IMR-90 (cell line): ENCODE measurements around the gene POLR1G. TPM values are rescaled to one million over a fixed set of nuclear protein-coding genes. Genes with fewer than 3 reads are reported as not detected.

ENCODE experiments used
- ATAC-seq: fragments of 200-7000 bp; cut with Tn5 transposase; 2 replicates; pipeline ENCODE4 v1.9.1; 2020; ENCODE audit warnings: low read depth, mild to moderate bottlenecking, moderate library complexity
- BruUV-seq: library from RNA; stranded (reverse); fragments of 400-500 nt; replicated peaks from 2 replicates; lab custom pipeline; 2021; lab: Mats Ljungman, UMichigan
- CTCF ChIA-PET: fragments of 300-600 bp; formaldehyde crosslinking; extraction: SDS; loops from one replicate; lab custom pipeline; 2021; ENCODE audit warnings: antibody characterized with exemption; lab: Yijun Ruan, JAX
- POLR2A ChIA-PET: fragments of 300-600 bp; sonication (Branson Sonifier 250); formaldehyde crosslinking; loops from one replicate; lab custom pipeline; 2022; ENCODE audit warnings: antibody characterized with exemption; ENCODE audit not compliant: unreplicated experiment; lab: Charles Lee
- DNase-seq: peaks from one replicate; pipeline ENCODE4 v3.0.0; 2013
- H2AFZ ChIP-seq: replicated peaks from 2 replicates; pipeline ENCODE3; 2013; ENCODE audit warnings: low read length, mild to moderate bottlenecking; ENCODE audit not compliant: poor library complexity
- H2AK5ac ChIP-seq: 2 replicates; pipeline ENCODE4 v1.6.1; 2013; ENCODE audit warnings: low read depth, low read length, inconsistent platforms
- H2AK9ac ChIP-seq: replicated peaks from 2 replicates; pipeline ENCODE3; 2013; ENCODE audit warnings: mild to moderate bottlenecking, low read depth, low read length, moderate library complexity; ENCODE audit not compliant: poor library complexity
- H2BK120ac ChIP-seq: 2 replicates; pipeline ENCODE4 v1.6.1; 2013; ENCODE audit warnings: low read depth, low read length, inconsistent platforms
- H2BK15ac ChIP-seq: 3 replicates; pipeline ENCODE4 v1.6.1; 2013; ENCODE audit warnings: low read depth, low read length, inconsistent platforms
- H2BK20ac ChIP-seq: 2 replicates; pipeline ENCODE4 v1.6.1; 2013; ENCODE audit warnings: low read depth, mild to moderate bottlenecking, inconsistent platforms, low read length, moderate library complexity
- H2BK5ac ChIP-seq: 2 replicates; pipeline ENCODE4 v1.6.1; 2013; ENCODE audit warnings: mild to moderate bottlenecking, low read depth, low read length, inconsistent platforms; ENCODE audit not compliant: poor library complexity, severe bottlenecking
- H3K14ac ChIP-seq: replicated peaks from 2 replicates; pipeline ENCODE4 v1.6.1; 2013; ENCODE audit warnings: low read depth, low read length, inconsistent platforms
- H3K18ac ChIP-seq: 2 replicates; pipeline ENCODE4 v1.6.1; 2013; ENCODE audit warnings: low read depth, low read length, control low read depth
- H3K23ac ChIP-seq: 2 replicates; pipeline ENCODE4 v1.6.1; 2013; ENCODE audit warnings: low read depth, low read length, inconsistent platforms
- H3K27ac ChIP-seq: 2 replicates; pipeline ENCODE4 v1.5.1; 2013; ENCODE audit warnings: mild to moderate bottlenecking, control low read depth, low read length; ENCODE audit not compliant: insufficient read depth
- H3K27me3 ChIP-seq: 2 replicates; pipeline ENCODE4 v1.6.1; 2013; ENCODE audit warnings: low read length; ENCODE audit not compliant: control insufficient read depth, insufficient read depth
- H3K36me3 ChIP-seq: 2 replicates; pipeline ENCODE4 v1.6.1; 2013; ENCODE audit warnings: low read length, mixed read lengths; ENCODE audit not compliant: control insufficient read depth, insufficient read depth
- H3K4ac ChIP-seq: 2 replicates; pipeline ENCODE4 v1.6.1; 2013; ENCODE audit warnings: low read depth, low read length, inconsistent platforms
- H3K4me1 ChIP-seq: 2 replicates; pipeline ENCODE4 v1.6.1; 2013; ENCODE audit warnings: low read length, mixed read lengths; ENCODE audit not compliant: control insufficient read depth, insufficient read depth
- H3K4me2 ChIP-seq: 2 replicates; pipeline ENCODE4 v1.6.1; 2013; ENCODE audit warnings: low read depth, mild to moderate bottlenecking, control low read depth, low read length, moderate library complexity
- H3K4me3 ChIP-seq: 2 replicates; pipeline ENCODE4 v1.5.1; 2013; ENCODE audit warnings: low read depth, mild to moderate bottlenecking, control low read depth, low read length, moderate library complexity; ENCODE audit not compliant: insufficient read depth
- H3K56ac ChIP-seq: 2 replicates; pipeline ENCODE4 v1.6.1; 2013; ENCODE audit warnings: low read length, inconsistent platforms; ENCODE audit not compliant: insufficient read depth; ENCODE audit errors: extremely low read depth
- H3K79me1 ChIP-seq, 2 experiments: 2 replicates each; pipeline ENCODE4 v1.6.1; 2013; ENCODE audit warnings: low read length in 2 of 2, inconsistent platforms in 1 of 2, low read depth in 1 of 2
- H3K9ac ChIP-seq: 2 replicates; pipeline ENCODE4 v1.6.1; 2013; ENCODE audit warnings: low read depth, low read length, control low read depth
- H3K9me1 ChIP-seq: 2 replicates; pipeline ENCODE4 v1.6.1; 2013; ENCODE audit warnings: low read length, inconsistent platforms; ENCODE audit not compliant: insufficient read depth
- H3K9me3 ChIP-seq: 2 replicates; pipeline ENCODE4 v1.6.1; 2013; ENCODE audit warnings: low read length; ENCODE audit not compliant: control insufficient read depth, insufficient read depth
- H4K20me1 ChIP-seq: 2 replicates; pipeline ENCODE4 v1.6.1; 2013; ENCODE audit warnings: low read length, inconsistent platforms; ENCODE audit not compliant: insufficient read depth
- H4K5ac ChIP-seq: 2 replicates; pipeline ENCODE4 v1.6.1; 2013; ENCODE audit warnings: mild to moderate bottlenecking, low read depth, low read length, control low read depth
- H4K8ac ChIP-seq, 2 experiments: 2 replicates each; pipeline ENCODE4 v1.6.1; 2013; ENCODE audit warnings: low read depth in 2 of 2, low read length in 2 of 2, control low read depth in 1 of 2, inconsistent platforms in 1 of 2
- H4K91ac ChIP-seq: 2 replicates; pipeline ENCODE4 v1.6.1; 2013; ENCODE audit warnings: low read depth, low read length, inconsistent platforms; ENCODE audit not compliant: insufficient read depth
- BHLHE40 ChIP-seq: fragments of 150-350 bp; IDR thresholded peaks from 2 replicates; pipeline ENCODE4 v1.6.1; 2016; ENCODE audit warnings: mild to moderate bottlenecking, low read depth, low read length
- CEBPB ChIP-seq: IDR thresholded peaks from 2 replicates; pipeline ENCODE4 v1.6.1; 2012; ENCODE audit warnings: low read depth, low read length, improper control_type of control experiment
- FOS ChIP-seq: fragments of 150-350 bp; IDR thresholded peaks from 2 replicates; pipeline ENCODE4 v1.6.1; 2016; ENCODE audit warnings: low read depth, low read length
- MAZ ChIP-seq: IDR thresholded peaks from 2 replicates; pipeline ENCODE4 v1.6.1; 2012; ENCODE audit warnings: low read depth, mild to moderate bottlenecking, low read length, improper control_type of control experiment, moderate library complexity, borderline replicate concordance
- MXI1 ChIP-seq: IDR thresholded peaks from 2 replicates; pipeline ENCODE4 v1.6.1; 2012; ENCODE audit warnings: low read depth, mild to moderate bottlenecking, low read length, moderate library complexity, borderline replicate concordance
- NFE2L2 ChIP-seq: fragments of 150-350 bp; IDR thresholded peaks from 2 replicates; pipeline ENCODE4 v1.6.1; 2016; ENCODE audit warnings: low read depth, mild to moderate bottlenecking, low read length
- POLR2A ChIP-seq: IDR thresholded peaks from 2 replicates; pipeline ENCODE4 v1.6.1; 2012; ENCODE audit warnings: mild to moderate bottlenecking, low read depth, low read length
- RAD21 ChIP-seq: IDR thresholded peaks from 2 replicates; pipeline ENCODE4 v1.6.1; 2012; ENCODE audit warnings: low read length, improper control_type of control experiment
- RCOR1 ChIP-seq: IDR thresholded peaks from 2 replicates; pipeline ENCODE4 v1.6.1; 2012; ENCODE audit warnings: mild to moderate bottlenecking, low read length, improper control_type of control experiment; ENCODE audit not compliant: insufficient replicate concordance
- RFX5 ChIP-seq: IDR thresholded peaks from 2 replicates; pipeline ENCODE4 v1.8.0; 2012; ENCODE audit warnings: low read depth, mild to moderate bottlenecking, low read length, moderate library complexity
- SMC3 ChIP-seq: fragments of 150-350 bp; IDR thresholded peaks from 2 replicates; pipeline ENCODE4 v1.6.1; 2016; ENCODE audit warnings: low read depth, mild to moderate bottlenecking, antibody characterized with exemption, low read length, moderate library complexity
- WGBS, 2 experiments: methylation state at CpG; one replicate each; pipeline versions ENCODE4 v1.1.5 to v1.1.7; 2013; ENCODE audit warnings: missing lambda C conversion rate in 2 of 2; ENCODE audit not compliant: insufficient read length in 1 of 2; ENCODE audit errors: extremely low coverage in 2 of 2; 5-methylcytosine and 5-hydroxymethylcytosine counted together
- dilution Hi-C: fragments of 300-500 bp; cut with HindIII; formaldehyde crosslinking; loops from one replicate; pipeline ENCODE4 v1.14.3; 2018; ENCODE audit warnings: low sequenced_read_pairs; ENCODE audit not compliant: unreplicated experiment
- in situ Hi-C: fragments of 300-500 bp; cut with MboI; formaldehyde crosslinking; loops from 3 replicates; pipeline ENCODE4 v1.14.3; 2019; ENCODE audit warnings: low sequenced_read_pairs, inconsistent platforms, mixed read lengths
- intact Hi-C: fragments of 100-400 bp; cut with micrococcal nuclease; formaldehyde crosslinking; loops from 2 replicates; pipeline ENCODE4 v1.10.0; 2022
- polyA plus RNA-seq, 3 experiments: library from polyadenylated mRNA; depleted of rRNA; stranded (reverse); fragments of >200 nt; gene quantifications; 2 replicates each; pipeline ENCODE4 v1.2.3, GENCODE V29; 2012; ENCODE audit warnings: low replicate concordance in 1 of 3
- total RNA-seq: library from RNA; depleted of rRNA; stranded (reverse); fragments of >200 nt; gene quantifications from 2 replicates; pipeline ENCODE4 v1.2.3, GENCODE V29; 2012
- TF ChIP-seq, protein P1 (sequence below): conservative IDR thresholded peaks from 2 replicates; pipeline ENCODE4 v1.5.1; 2012; ENCODE audit warnings: mild to moderate bottlenecking, low read depth, low read length, improper control_type of control experiment
- TF ChIP-seq, protein P2 (sequence below): fragments of 150-350 bp; IDR thresholded peaks from 2 replicates; pipeline ENCODE4 v1.6.1; 2017; ENCODE audit warnings: mild to moderate bottlenecking, antibody characterized with exemption, low read length, low read depth
- TF ChIP-seq, protein P3 (sequence below): fragments of 150-350 bp; IDR thresholded peaks from 2 replicates; pipeline ENCODE4 v1.6.1; 2016; ENCODE audit warnings: low read depth, mild to moderate bottlenecking, low read length, moderate library complexity, borderline replicate concordance

The POLR1G gene
- total and polyA plus RNA-seq, 2 of the 4 experiments (the other 2 are of a cell fraction): 8.0 to 12.5 TPM

DNA sequence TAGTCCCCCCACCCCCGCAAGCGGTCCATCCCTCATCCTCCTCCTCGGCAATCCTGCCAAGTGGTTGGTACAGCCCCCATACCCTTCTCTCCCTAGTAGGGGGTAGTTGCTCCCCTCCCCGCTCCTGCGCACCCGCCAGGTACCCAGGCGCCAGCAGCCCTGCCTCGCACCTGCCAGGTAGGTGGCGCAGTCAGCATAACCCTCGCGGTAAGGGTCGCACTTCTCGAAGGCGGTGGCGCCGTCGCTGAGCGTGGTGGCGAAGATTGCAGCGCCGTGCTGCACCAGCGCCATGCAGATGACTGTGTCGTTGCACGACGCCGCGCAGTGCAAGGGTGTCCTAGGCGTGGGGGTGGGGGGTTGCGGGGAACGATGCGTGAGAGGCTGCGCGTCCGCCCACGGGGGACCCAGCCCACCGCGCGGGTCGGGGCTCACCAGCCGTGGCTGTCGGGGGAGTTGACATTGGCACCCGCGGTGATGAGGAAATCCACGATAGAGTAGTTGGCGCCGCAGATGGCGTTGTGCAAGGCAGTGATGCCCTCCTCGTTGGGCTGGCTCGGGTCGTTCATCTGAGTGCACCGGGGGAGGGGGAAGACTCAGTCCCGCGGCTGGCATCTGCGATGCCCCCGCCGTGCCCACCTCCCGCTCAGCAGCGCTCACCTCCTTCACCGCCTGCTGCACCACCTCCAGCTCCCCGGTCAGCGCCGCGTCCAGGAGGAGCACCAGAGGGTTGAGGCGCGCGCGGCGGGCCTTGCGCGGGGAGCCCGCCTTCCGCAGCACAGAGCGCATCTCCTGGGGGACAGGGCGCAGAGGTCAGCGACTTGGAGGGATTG lies 20.8 kb upstream of the POLR1G start:
- H3K4me2 ChIP-seq: peak overlapping the region; percentile 31; the same call in 1 of the 2 replicates
- TF ChIP-seq, protein P1, sequence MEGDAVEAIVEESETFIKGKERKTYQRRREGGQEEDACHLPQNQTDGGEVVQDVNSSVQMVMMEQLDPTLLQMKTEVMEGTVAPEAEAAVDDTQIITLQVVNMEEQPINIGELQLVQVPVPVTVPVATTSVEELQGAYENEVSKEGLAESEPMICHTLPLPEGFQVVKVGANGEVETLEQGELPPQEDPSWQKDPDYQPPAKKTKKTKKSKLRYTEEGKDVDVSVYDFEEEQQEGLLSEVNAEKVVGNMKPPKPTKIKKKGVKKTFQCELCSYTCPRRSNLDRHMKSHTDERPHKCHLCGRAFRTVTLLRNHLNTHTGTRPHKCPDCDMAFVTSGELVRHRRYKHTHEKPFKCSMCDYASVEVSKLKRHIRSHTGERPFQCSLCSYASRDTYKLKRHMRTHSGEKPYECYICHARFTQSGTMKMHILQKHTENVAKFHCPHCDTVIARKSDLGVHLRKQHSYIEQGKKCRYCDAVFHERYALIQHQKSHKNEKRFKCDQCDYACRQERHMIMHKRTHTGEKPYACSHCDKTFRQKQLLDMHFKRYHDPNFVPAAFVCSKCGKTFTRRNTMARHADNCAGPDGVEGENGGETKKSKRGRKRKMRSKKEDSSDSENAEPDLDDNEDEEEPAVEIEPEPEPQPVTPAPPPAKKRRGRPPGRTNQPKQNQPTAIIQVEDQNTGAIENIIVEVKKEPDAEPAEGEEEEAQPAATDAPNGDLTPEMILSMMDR: no peak
- TF ChIP-seq, protein P2, sequence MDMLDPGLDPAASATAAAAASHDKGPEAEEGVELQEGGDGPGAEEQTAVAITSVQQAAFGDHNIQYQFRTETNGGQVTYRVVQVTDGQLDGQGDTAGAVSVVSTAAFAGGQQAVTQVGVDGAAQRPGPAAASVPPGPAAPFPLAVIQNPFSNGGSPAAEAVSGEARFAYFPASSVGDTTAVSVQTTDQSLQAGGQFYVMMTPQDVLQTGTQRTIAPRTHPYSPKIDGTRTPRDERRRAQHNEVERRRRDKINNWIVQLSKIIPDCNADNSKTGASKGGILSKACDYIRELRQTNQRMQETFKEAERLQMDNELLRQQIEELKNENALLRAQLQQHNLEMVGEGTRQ: no peak
- no peak for TF ChIP-seq MXI1
- no peak for TF ChIP-seq SMC3
- TF ChIP-seq BHLHE40: no peak
- no peak for TF ChIP-seq FOS
- TF ChIP-seq NFE2L2: no peak
- no peak for TF ChIP-seq RAD21
- TF ChIP-seq RCOR1: no peak
- TF ChIP-seq CEBPB: no peak
- TF ChIP-seq, protein P3, sequence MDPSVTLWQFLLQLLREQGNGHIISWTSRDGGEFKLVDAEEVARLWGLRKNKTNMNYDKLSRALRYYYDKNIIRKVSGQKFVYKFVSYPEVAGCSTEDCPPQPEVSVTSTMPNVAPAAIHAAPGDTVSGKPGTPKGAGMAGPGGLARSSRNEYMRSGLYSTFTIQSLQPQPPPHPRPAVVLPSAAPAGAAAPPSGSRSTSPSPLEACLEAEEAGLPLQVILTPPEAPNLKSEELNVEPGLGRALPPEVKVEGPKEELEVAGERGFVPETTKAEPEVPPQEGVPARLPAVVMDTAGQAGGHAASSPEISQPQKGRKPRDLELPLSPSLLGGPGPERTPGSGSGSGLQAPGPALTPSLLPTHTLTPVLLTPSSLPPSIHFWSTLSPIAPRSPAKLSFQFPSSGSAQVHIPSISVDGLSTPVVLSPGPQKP: no peak
- no peak for TF ChIP-seq POLR2A
- no peak for TF ChIP-seq MAZ
- TF ChIP-seq RFX5: no peak

More for the DNA sequence above, 20.8 kb upstream of the POLR1G start:
- H3K36me3 ChIP-seq: no peaks in the 10 kb centered on the region; the same call in 1 of the 2 replicates
- no peak overlapping the region for H4K91ac ChIP-seq
- H3K9me1 ChIP-seq: 0 out of 2 replicates have a peak, but pooled peaks cover 4% of the 10 kb centered on the region
- no peak overlapping the region for H2BK5ac ChIP-seq
- no peak overlapping the region for H3K4me3 ChIP-seq
- no peak overlapping the region for H4K8ac ChIP-seq
- no peak overlapping the region for H4K5ac ChIP-seq
- 0 out of 2 replicates have a peak overlapping the region, but pooled peaks have one; percentile 23 for H3K14ac ChIP-seq
- H2AK9ac ChIP-seq: no peak overlapping the region
- DNase-seq (no peak), ATAC-seq (peak; percentile 35; the same call in 1 of the 2 replicates)
- no peak overlapping the region for H3K23ac ChIP-seq
- no peak overlapping the region for H2BK20ac ChIP-seq
- no peak overlapping the region for H3K56ac ChIP-seq
- no peak overlapping the region for H2BK15ac ChIP-seq
- BruUV-seq: no TSS peak
- POLR2A ChIA-PET: no interaction called here
- H3K79me1 ChIP-seq: no peaks in the 10 kb centered on the region
- no peak overlapping the region for H3K9ac ChIP-seq
- H4K20me1 ChIP-seq: no peaks in the 10 kb centered on the region
- intact Hi-C loops: no loop called here
- no peak overlapping the region for H3K4ac ChIP-seq
- dilution Hi-C loops: no loop called here
- peak overlapping the region; percentile 73; the same call in 1 of the 2 replicates for H2AK5ac ChIP-seq
- H3K27ac ChIP-seq: no peak overlapping the region
- peaks cover 5% of the 10 kb centered on the region for H3K4me1 ChIP-seq
- H3K9me3 ChIP-seq: no peaks in the 10 kb centered on the region
- in situ Hi-C loops: no loop called here
- no peaks in the 10 kb centered on the region for H3K27me3 ChIP-seq
- 16% methylated on average over 43 of the region's 75 CpGs; no CpG with 5 or more reads in 1 of the 2 experiments for WGBS, 2 experiments
- CTCF ChIA-PET: no interaction called here
- H3K18ac ChIP-seq: no peak overlapping the region
- no peak overlapping the region for H2BK120ac ChIP-seq
- H2AFZ ChIP-seq: peak overlapping the region; percentile 78
